ENCODE results near the gene BABAM2.

GRCh38 chr2:27856956-27857355 is 33.6 kb upstream of the BABAM2 start:
- TF ChIP-seq CTCF (tag by site-specific recombination; IDR thresholded peaks at IDR 0.05) (no peak), KLF16 (tag by site-specific recombination; IDR thresholded peaks at IDR 0.05) (no peak), KLF10 (tag by site-specific recombination; IDR thresholded peaks at IDR 0.05) (no peak), ZNF571 (tag by site-specific recombination; IDR thresholded peaks at IDR 0.05) (no peak), ZNF404 (tag by site-specific recombination; IDR thresholded peaks at IDR 0.05) (no peak)
